Endothelial cell of umbilical vein (primary cell): Measurements from ENCODE around the gene RPLP2. TPM values are rescaled to one million over a fixed set of nuclear protein-coding genes. Genes with fewer than 3 reads are reported as not detected.

Source experiments
- BruUV-seq: library from RNA; stranded (reverse); fragments of 400-500 nt; replicated peaks from 2 replicates; lab custom pipeline; 2021; lab: Mats Ljungman, UMichigan
- CTCF ChIA-PET: fragments of 300-600, 350-600 bp; sonication (Branson Sonifier 250); formaldehyde crosslinking; loops from one replicate; lab custom pipeline; 2021; ENCODE audit warnings: antibody characterized with exemption, inconsistent platforms; lab: Charles Lee
- POLR2A ChIA-PET: fragments of 300-600, 350-600 bp; sonication (Branson Sonifier 250); formaldehyde crosslinking; loops from one replicate; lab custom pipeline; 2021; ENCODE audit warnings: antibody characterized with exemption, inconsistent platforms; lab: Charles Lee
- DNase-seq: peaks from one replicate; pipeline ENCODE4 v3.0.0-alpha.2; 2011; ENCODE audit warnings: low read depth, low spot score
- FAIRE-seq: peaks from 2 replicates; lab custom pipeline; 2011; peaks lifted over from hg19 to GRCh38; lab: Jason Lieb, UNC
- H2AFZ ChIP-seq: 2 replicates; pipeline ENCODE4 v1.6.0; 2012; ENCODE audit warnings: low read depth, low read length, control low read depth, inconsistent platforms
- H3K27ac ChIP-seq: 2 replicates; pipeline ENCODE4 v1.5.1; 2011; ENCODE audit warnings: low read depth, mild to moderate bottlenecking, control low read depth, low read length, moderate library complexity; ENCODE audit not compliant: insufficient read depth
- H3K27me3 ChIP-seq, 2 experiments: 2 replicates each; pipeline versions ENCODE4 v1.6.0 to v1.6.1; 2011; ENCODE audit warnings: low read length in 2 of 2, mixed read lengths in 1 of 2; ENCODE audit not compliant: control insufficient read depth in 2 of 2, insufficient read depth in 2 of 2
- H3K36me3 ChIP-seq, 2 experiments: 2 replicates in 1 of 2; 3 replicates in 1 of 2; pipeline ENCODE4 v1.5.1; 2011; ENCODE audit warnings: low read length in 2 of 2, mild to moderate bottlenecking in 1 of 2, moderate library complexity in 1 of 2; ENCODE audit not compliant: control insufficient read depth in 2 of 2, insufficient read depth in 2 of 2; ENCODE audit errors: extremely low read depth in 1 of 2
- H3K4me1 ChIP-seq: 3 replicates; pipeline ENCODE4 v1.5.1; 2011; ENCODE audit warnings: mild to moderate bottlenecking, low read length; ENCODE audit not compliant: control insufficient read depth, insufficient read depth; ENCODE audit errors: extremely low read depth
- H3K4me2 ChIP-seq: 2 replicates; pipeline ENCODE4 v1.6.1; 2011; ENCODE audit warnings: low read length, control low read depth, mixed read lengths; ENCODE audit not compliant: insufficient read depth
- H3K4me3 ChIP-seq, 3 experiments: fragments of 200-600 bp in 1 of 3; sonication (generic), shearing (Covaris generic) in 1 of 3; replicated peaks in 1 of 3; 2 replicates each; pipeline ENCODE4 v1.5.1; 2011 to 2016; ENCODE audit warnings: control low read depth in 3 of 3, low read length in 3 of 3, mild to moderate bottlenecking in 2 of 3, inconsistent platforms in 1 of 3, low read depth in 1 of 3, moderate library complexity in 1 of 3; ENCODE audit not compliant: insufficient read depth in 1 of 3
- H3K79me2 ChIP-seq: 2 replicates; pipeline ENCODE4 v1.6.0; 2012; ENCODE audit warnings: low read length, inconsistent platforms; ENCODE audit not compliant: control insufficient read depth, insufficient read depth
- H3K9ac ChIP-seq: replicated peaks from 2 replicates; pipeline ENCODE3; 2011; ENCODE audit warnings: low read length, control low read depth; ENCODE audit not compliant: insufficient read depth; ENCODE audit errors: extremely low read depth
- H3K9me1 ChIP-seq: replicated peaks from 3 replicates; pipeline ENCODE4 v1.6.0; 2011; ENCODE audit warnings: mild to moderate bottlenecking, low read length; ENCODE audit not compliant: control insufficient read depth, insufficient read depth; ENCODE audit errors: extremely low read depth
- H3K9me3 ChIP-seq: replicated peaks from 2 replicates; pipeline ENCODE4 v1.5.1; 2012; ENCODE audit warnings: low read length, inconsistent platforms; ENCODE audit not compliant: control insufficient read depth, insufficient read depth
- H4K20me1 ChIP-seq: replicated peaks from 2 replicates; pipeline ENCODE3; 2011; ENCODE audit warnings: mild to moderate bottlenecking, low read length; ENCODE audit not compliant: control insufficient read depth, insufficient read depth; ENCODE audit errors: extremely low read depth
- CTCF ChIP-seq, 2 donors: IDR thresholded peaks; 1 replicate in 1 of 2; 2 replicates in 1 of 2; pipeline ENCODE4 v1.5.1; 2011; ENCODE audit warnings: low read length in 2 of 2, mild to moderate bottlenecking in 2 of 2, moderate library complexity in 2 of 2, control low read depth in 1 of 2, inconsistent platforms in 1 of 2, low read depth in 1 of 2; ENCODE audit not compliant: insufficient read depth in 1 of 2; ENCODE audit errors: extremely low read depth in 1 of 2
- EZH2 ChIP-seq: IDR thresholded peaks from 2 replicates; pipeline ENCODE4 v1.6.1; 2012; ENCODE audit warnings: borderline replicate concordance, low read depth, mild to moderate bottlenecking, moderate library complexity, low read length, inconsistent platforms; ENCODE audit not compliant: severe bottlenecking
- FOS ChIP-seq: IDR thresholded peaks from 2 replicates; pipeline ENCODE4 v1.6.1; 2011; ENCODE audit warnings: mild to moderate bottlenecking, low read length, moderate library complexity, borderline replicate concordance; ENCODE audit not compliant: insufficient read depth
- GATA2 ChIP-seq: IDR thresholded peaks from 2 replicates; pipeline ENCODE4 v1.7.0; 2011; ENCODE audit warnings: low read depth, mild to moderate bottlenecking, moderate library complexity, mixed read lengths, low read length; ENCODE audit not compliant: insufficient read length, insufficient read depth
- JUN ChIP-seq: IDR thresholded peaks from 2 replicates; pipeline ENCODE4 v1.6.1; 2011; ENCODE audit warnings: borderline replicate concordance, low read depth; ENCODE audit not compliant: insufficient read length, insufficient read depth
- MAX ChIP-seq: IDR thresholded peaks from 2 replicates; pipeline ENCODE4 v1.6.1; 2011; ENCODE audit not compliant: insufficient read depth, insufficient read length
- MYC ChIP-seq: IDR thresholded peaks from one replicate; pipeline ENCODE4 v1.6.1; 2011; ENCODE audit warnings: mild to moderate bottlenecking, low read depth, low read length
- POLR2A ChIP-seq: IDR thresholded peaks from 2 replicates; pipeline ENCODE4 v1.6.1; 2012; ENCODE audit warnings: low read depth, mild to moderate bottlenecking, control low read depth, low read length
- POLR2AphosphoS5 ChIP-seq: IDR thresholded peaks from 2 replicates; pipeline ENCODE4 v1.6.1; 2012; ENCODE audit warnings: low read depth, mild to moderate bottlenecking, control low read depth, low read length, moderate library complexity; ENCODE audit not compliant: insufficient read depth
- dilution Hi-C: fragments of 300-500 bp; cut with MboI; formaldehyde crosslinking; loops from one replicate; pipeline ENCODE4 v1.15.0; 2019; ENCODE audit warnings: low sequenced_read_pairs; ENCODE audit not compliant: extremely low pct_ligation_motif_present
- intact Hi-C: fragments of 100-400 bp; cut with micrococcal nuclease; formaldehyde crosslinking; loops from one replicate; pipeline ENCODE4 v1.10.0; 2022
- polyA plus RNA-seq, 4 experiments: library from polyadenylated mRNA; depleted of rRNA in 3 of 4; stranded (reverse) in 3 of 4; unstranded in 1 of 4; fragments of >200 nt; gene quantifications; 2 replicates each; pipeline versions ENCODE4 v1.2.1 to v1.2.3, GENCODE V29; 2011 to 2012; ENCODE audit warnings: missing spikeins in 1 of 4
- total RNA-seq: library from RNA; stranded (reverse); gene quantifications from 2 replicates; pipeline ENCODE4 v1.2.3, GENCODE V29; 2021

Gene RPLP2
- total and polyA plus RNA-seq, 2 donors (not counting 3 experiments of a cell fraction or from before 2014, with no cell fraction given): 1,579 to 1,739 TPM

GRCh38 chr11:842370-843002 lies 32.7 kb downstream of the RPLP2 start, which contains the start of the genes POLR2L and TSPAN4:
TSS of gene POLR2L (minus strand) at chr11:842529. CDS start at chr11:842508, 21 bp downstream.
TSS of gene TSPAN4 (plus strand) at chr11:842852. CDS start at chr11:850305, 7,453 bp downstream.
- no peaks in the 10 kb centered on the region for H3K9me1 ChIP-seq
- CTCF ChIA-PET: interaction anchor here (1.2 to 3.3 kb wide), 4 partner anchors 9 to 209 kb away, joined by 6 to 19 read pairs (median 8); partner anchors contain the start of genes AP2A2 and CD151
- no peak for TF ChIP-seq GATA2
- peak; percentile 58 for TF ChIP-seq MAX
- TF ChIP-seq MYC: peak; percentile 10
- TF ChIP-seq EZH2: no peak
- TF ChIP-seq CTCF (IDR thresholded peaks at IDR 0.05; ENCODE audit: extremely low read depth in 1 of 2, insufficient read depth in 1 of 2, low read depth in 1 of 2, low read length in 2 of 2): no peak
- TF ChIP-seq FOS: no peak
- peak; percentile 99 for TF ChIP-seq POLR2A
- TF ChIP-seq POLR2AphosphoS5: peak; percentile 99
- no peak for TF ChIP-seq JUN
- peak within 1 kb of the TSS; percentile 92 for H3K9ac ChIP-seq
- H3K4me1 ChIP-seq: peaks cover 38% of the 10 kb centered on the region
- H3K4me3 ChIP-seq: peak within 1 kb of the TSS; percentile 84 to 95 (median 94)
- H3K79me2 ChIP-seq: peaks cover 52% of the 10 kb centered on the region
- peak within 1 kb of the TSS; percentile 95 for H3K27ac ChIP-seq
- no TSS peak for BruUV-seq
- intact Hi-C loops (no loop called here), dilution Hi-C loops (no loop called here)
- POLR2A ChIA-PET: interaction anchor here (1.4 to 4.1 kb wide), 4 partner anchors 9 to 33 kb away, joined by 5 to 28 read pairs (median 17); partner anchors contain the start of genes CD151, PNPLA2 and RPLP2
- H3K27me3 ChIP-seq: no peaks in the 10 kb centered on the region
- peak within 1 kb of the TSS; percentile 82 for H3K4me2 ChIP-seq
- H3K36me3 ChIP-seq: peaks cover 19 to 27% of the 10 kb centered on the region in 2 experiments
- no peaks in the 10 kb centered on the region for H3K9me3 ChIP-seq
- DNase-seq (peak; percentile 85), FAIRE-seq (peak; percentile 91)
- peak within 1 kb of the TSS; percentile 76 for H2AFZ ChIP-seq
- no peaks in the 10 kb centered on the region for H4K20me1 ChIP-seq
